H1 (cell line): ENCODE measurements around the gene RAB35.

Experiments used
- CBX8 ChIP-seq: fragments of 300-800, 300-1000 bp; sonication (generic); IDR thresholded peaks from 2 replicates; pipeline ENCODE4 v1.7.1; 2016; ENCODE audit warnings: low read depth, low read length, borderline replicate concordance
- CREB1 ChIP-seq: IDR thresholded peaks from 2 replicates; pipeline ENCODE4 v1.6.1; 2012; ENCODE audit warnings: inconsistent platforms
- CTCF ChIP-seq, 3 experiments: IDR thresholded peaks; 1 replicate in 2 of 3; 2 replicates in 1 of 3; pipeline versions ENCODE4 v1.5.1 to v1.6.1; 2011; ENCODE audit warnings: low read length in 3 of 3, mild to moderate bottlenecking in 3 of 3, inconsistent platforms in 2 of 3, low read depth in 1 of 3, moderate library complexity in 1 of 3; ENCODE audit not compliant: insufficient read depth in 1 of 3; ENCODE audit errors: control extremely low read depth in 1 of 3
- POLR2A ChIP-seq, 2 experiments: IDR thresholded peaks; 1 replicate in 1 of 2; 2 replicates in 1 of 2; pipeline ENCODE4 v1.6.1; 2011; ENCODE audit warnings: low read depth in 2 of 2, low read length in 2 of 2, mild to moderate bottlenecking in 2 of 2; ENCODE audit errors: control extremely low read depth in 1 of 2
- POLR2AphosphoS5 ChIP-seq: IDR thresholded peaks from 2 replicates; pipeline ENCODE4 v1.6.1; 2011; ENCODE audit warnings: low read depth, low read length
- POU5F1 ChIP-seq: IDR thresholded peaks from 2 replicates; pipeline ENCODE4 v1.6.1; 2011; ENCODE audit warnings: low read depth, mild to moderate bottlenecking, low read length, moderate library complexity
- RAD21 ChIP-seq, 2 experiments: IDR thresholded peaks in 1 of 2; conservative IDR thresholded peaks in 1 of 2; 2 replicates each; pipeline ENCODE4 v1.6.1; 2011; ENCODE audit warnings: low read depth in 2 of 2, low read length in 2 of 2, improper control_type of control experiment in 1 of 2, inconsistent platforms in 1 of 2, mild to moderate bottlenecking in 1 of 2, moderate library complexity in 1 of 2
- SIN3A ChIP-seq, 2 experiments: IDR thresholded peaks in 1 of 2; conservative IDR thresholded peaks in 1 of 2; 2 replicates each; pipeline ENCODE4 v1.6.1; 2011 to 2012; ENCODE audit warnings: low read length in 2 of 2, improper control_type of control experiment in 1 of 2, low read depth in 1 of 2, mild to moderate bottlenecking in 1 of 2
- SRF ChIP-seq: IDR thresholded peaks from 2 replicates; pipeline ENCODE4 v1.6.1; 2011; ENCODE audit warnings: mild to moderate bottlenecking, low read depth, low read length, moderate library complexity
- TAF1 ChIP-seq: IDR thresholded peaks from 2 replicates; pipeline ENCODE4 v1.6.1; 2011; ENCODE audit warnings: mild to moderate bottlenecking, low read depth, low read length
- TEAD4 ChIP-seq: IDR thresholded peaks from 2 replicates; pipeline ENCODE4 v1.6.1; 2012; ENCODE audit warnings: low read depth, low read length, inconsistent platforms, mixed read lengths

GRCh38 chr12:120156315-120157259, 40.0 kb upstream of the RAB35 start:
- no peak for TF ChIP-seq SIN3A (conservative IDR thresholded peaks at IDR 0.05 in 1 of 2, IDR thresholded peaks at IDR 0.05 in 1 of 2; ENCODE audit: low read depth in 1 of 2, low read length in 2 of 2)
- no peak for TF ChIP-seq RAD21 (IDR thresholded peaks at IDR 0.05 in 1 of 2, conservative IDR thresholded peaks at IDR 0.05 in 1 of 2; ENCODE audit: low read depth in 2 of 2, low read length in 2 of 2)
- no peak for TF ChIP-seq TAF1
- no peak for TF ChIP-seq POLR2AphosphoS5
- TF ChIP-seq POLR2A (IDR thresholded peaks at IDR 0.05; ENCODE audit: control extremely low read depth in 1 of 2, low read depth in 2 of 2, low read length in 2 of 2) = no peak
- no peak for TF ChIP-seq CTCF (IDR thresholded peaks at IDR 0.05; ENCODE audit: control extremely low read depth in 1 of 3, insufficient read depth in 1 of 3, low read depth in 1 of 3, low read length in 3 of 3)
- TF ChIP-seq TEAD4 = no peak
- TF ChIP-seq SRF = no peak
- TF ChIP-seq POU5F1 = no peak
- TF ChIP-seq CBX8 = no peak
- TF ChIP-seq CREB1 = no peak
